Loucy (cell line): ENCODE measurements around the gene CEMIP2.

Experiments used
- EZH2phosphoT487 ChIP-seq: fragments of 200-600 bp; IDR thresholded peaks from 2 replicates; pipeline ENCODE4 v1.6.1; 2018; ENCODE audit warnings: antibody characterized with exemption, mild to moderate bottlenecking, moderate library complexity, borderline replicate concordance
- TF ChIP-seq, protein P1 (sequence below): fragments of 200-600 bp; sonication (generic); conservative IDR thresholded peaks from 2 replicates; pipeline ENCODE4 v1.5.1; 2014; ENCODE audit warnings: mild to moderate bottlenecking, antibody characterized with exemption, low read length

GRCh38 chr9:71770170-71770569, 1.9 kb upstream of the CEMIP2 start:
- TF ChIP-seq, protein P1, sequence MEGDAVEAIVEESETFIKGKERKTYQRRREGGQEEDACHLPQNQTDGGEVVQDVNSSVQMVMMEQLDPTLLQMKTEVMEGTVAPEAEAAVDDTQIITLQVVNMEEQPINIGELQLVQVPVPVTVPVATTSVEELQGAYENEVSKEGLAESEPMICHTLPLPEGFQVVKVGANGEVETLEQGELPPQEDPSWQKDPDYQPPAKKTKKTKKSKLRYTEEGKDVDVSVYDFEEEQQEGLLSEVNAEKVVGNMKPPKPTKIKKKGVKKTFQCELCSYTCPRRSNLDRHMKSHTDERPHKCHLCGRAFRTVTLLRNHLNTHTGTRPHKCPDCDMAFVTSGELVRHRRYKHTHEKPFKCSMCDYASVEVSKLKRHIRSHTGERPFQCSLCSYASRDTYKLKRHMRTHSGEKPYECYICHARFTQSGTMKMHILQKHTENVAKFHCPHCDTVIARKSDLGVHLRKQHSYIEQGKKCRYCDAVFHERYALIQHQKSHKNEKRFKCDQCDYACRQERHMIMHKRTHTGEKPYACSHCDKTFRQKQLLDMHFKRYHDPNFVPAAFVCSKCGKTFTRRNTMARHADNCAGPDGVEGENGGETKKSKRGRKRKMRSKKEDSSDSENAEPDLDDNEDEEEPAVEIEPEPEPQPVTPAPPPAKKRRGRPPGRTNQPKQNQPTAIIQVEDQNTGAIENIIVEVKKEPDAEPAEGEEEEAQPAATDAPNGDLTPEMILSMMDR, result no peak
- no peak for TF ChIP-seq EZH2phosphoT487
